ENCODE measurements around the gene BLCAP.

The BLCAP gene

DNA sequence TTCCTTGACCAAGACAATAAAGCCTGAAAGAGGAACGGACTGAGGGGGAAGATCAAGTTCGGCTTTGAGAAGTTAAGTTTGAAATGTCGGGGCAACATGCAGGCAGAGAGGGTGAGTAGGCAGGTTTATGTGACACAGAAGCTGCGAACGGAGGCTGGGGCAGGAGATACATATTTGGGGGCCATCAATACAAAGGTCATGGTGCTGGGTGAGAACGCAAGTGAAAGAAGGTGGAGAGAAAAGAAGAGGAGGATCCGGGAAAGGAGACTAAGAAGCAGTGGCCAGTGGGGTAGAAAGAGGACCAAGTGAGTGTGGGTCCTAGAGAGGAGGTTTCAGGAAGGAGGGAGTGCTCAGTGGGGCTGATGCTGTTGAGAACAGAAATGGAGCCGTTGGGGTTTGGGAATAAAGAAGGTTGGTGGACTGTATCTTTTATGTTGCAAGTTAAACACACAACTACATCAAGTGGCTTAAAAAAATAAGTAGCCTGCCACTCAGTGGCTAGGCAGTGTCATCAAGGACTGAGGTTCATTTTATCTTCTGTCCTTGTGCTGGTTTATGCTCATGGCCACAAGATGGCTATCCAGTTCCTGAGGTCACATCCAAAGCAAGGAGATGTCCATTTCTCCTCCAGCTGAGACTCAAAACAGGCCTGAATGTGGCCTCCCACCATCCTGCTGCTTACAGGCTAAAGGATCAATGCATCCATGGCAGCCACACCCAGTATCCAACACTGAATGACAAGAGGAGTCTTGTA lies 1.7 kb upstream of the BLCAP start:
- no peak for DNase-seq

DNA sequence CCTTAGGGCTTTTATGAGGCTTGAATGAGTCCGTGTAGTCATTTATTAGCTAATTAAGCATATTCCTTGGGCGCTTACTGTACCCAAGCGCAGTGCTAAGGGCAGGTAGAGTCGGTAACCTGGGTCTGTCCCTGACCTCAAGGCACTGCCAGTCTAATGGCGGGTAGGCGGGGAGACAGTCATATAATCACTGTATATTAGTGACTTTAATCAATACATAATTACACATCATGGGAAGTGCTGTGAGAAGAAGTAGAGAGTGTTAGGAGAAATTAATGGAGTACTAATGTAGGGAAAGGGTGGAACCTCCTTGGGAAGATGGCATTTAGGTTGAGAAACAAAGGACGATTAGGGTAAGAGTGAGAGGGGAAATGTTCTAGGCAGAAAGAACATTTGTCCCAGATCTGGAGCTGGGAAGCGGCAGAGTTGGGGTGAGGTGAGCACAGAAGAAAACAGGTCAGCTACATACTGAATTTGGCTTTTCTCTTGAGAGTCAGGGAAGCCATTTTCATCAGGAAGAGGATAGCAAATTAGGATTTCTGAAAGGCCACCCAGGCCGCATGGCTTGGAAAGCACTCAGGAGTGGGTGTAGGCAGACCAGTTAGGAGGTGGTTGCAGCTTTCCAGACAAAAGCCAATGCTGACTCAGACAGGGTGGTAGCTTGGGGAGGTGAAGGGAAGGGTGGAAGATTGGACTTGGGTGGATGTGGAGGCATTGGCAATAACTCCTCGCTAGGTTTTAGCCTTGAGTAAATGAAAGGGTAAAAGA lies 954 bp upstream of the BLCAP start:
- no peak for DNase-seq

DNA sequence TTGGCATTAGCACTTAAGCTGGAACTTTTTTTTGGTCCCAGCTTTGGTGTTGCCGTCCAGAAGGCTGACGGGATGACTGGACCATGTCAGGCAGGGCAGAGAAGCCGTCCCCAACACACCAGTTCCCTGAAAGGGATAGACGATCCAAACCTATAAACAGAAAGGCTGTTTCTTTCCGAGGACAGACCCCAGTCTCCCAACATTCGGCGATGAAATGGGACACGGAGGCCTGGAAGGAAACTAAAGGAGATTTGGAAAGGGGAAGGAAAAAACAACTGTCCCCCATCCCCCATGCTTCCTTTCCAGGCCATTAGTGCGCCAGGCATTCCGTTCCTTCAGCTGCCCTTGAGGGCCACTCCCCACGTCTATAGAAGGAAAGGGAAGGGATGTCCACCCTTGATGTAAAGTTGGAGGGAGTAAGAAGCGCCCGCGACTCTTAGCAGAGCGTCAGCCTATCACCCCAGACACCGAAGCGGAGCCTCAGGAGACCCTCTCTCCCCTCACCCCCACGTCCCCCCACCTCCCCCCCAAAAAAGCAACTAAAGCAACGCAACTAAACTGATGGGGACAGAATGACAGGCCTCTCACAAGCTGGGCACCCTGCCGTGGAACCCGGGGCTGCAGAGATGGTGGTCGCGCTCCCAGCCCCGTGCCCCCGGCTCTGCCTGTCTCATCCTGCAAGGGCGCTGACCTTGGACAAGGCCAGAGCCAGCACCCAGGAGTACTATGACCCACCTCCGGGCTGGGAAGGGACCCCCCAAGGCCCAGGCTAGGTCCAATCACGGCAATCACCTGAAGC lies 638 bp downstream of the BLCAP start:
- DNase-seq, result peak; percentile 6

DNA sequence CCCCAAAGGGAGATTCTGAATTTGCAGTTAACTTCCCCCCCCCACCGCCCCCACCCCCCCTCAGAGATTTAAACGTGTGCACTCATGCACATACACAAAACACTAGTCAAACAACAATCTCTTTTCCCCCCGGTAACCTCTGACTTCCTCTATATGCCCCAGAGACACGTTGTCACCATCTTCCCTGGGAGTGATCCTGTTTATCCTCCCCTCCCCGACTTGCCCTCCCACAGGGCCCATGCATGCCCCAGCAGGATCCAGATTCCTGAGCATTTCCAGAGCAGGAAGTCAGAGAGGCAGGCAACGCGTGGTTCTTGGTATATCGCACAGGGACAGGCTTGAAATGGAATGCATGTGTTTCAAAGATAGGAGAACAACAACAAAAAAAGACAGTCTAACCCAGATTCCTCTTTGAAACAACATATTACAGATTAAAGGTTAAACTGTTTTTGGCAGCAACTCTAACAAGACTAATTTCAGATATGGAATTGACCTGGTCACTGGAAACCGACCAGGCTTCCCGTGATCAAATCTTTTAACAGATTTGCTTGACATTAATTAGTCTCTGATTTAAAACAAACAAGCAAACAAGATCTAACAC lies 1.3 kb downstream of the BLCAP start:
- DNase-seq, result no peak

DNA sequence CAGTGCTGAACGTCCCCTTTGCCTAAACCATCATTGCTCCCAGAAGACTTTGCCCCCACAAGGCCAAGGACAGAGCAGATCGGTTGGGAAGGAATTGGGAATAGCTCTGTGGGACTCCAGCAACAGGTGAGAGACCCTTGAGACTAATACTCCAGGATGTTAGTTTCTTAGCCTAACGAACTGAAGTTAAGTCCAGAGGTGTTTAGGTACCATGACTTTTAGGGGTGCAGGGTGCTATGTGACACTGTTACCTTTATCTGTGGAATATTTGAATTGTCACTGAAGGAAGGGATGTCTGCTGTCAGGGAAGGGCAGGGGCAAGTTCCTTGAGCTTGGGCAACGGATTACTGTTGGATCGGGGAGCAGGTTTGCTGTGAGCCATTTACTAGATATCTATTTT lies 1.9 kb downstream of the BLCAP start:
- no peak for DNase-seq

DNA sequence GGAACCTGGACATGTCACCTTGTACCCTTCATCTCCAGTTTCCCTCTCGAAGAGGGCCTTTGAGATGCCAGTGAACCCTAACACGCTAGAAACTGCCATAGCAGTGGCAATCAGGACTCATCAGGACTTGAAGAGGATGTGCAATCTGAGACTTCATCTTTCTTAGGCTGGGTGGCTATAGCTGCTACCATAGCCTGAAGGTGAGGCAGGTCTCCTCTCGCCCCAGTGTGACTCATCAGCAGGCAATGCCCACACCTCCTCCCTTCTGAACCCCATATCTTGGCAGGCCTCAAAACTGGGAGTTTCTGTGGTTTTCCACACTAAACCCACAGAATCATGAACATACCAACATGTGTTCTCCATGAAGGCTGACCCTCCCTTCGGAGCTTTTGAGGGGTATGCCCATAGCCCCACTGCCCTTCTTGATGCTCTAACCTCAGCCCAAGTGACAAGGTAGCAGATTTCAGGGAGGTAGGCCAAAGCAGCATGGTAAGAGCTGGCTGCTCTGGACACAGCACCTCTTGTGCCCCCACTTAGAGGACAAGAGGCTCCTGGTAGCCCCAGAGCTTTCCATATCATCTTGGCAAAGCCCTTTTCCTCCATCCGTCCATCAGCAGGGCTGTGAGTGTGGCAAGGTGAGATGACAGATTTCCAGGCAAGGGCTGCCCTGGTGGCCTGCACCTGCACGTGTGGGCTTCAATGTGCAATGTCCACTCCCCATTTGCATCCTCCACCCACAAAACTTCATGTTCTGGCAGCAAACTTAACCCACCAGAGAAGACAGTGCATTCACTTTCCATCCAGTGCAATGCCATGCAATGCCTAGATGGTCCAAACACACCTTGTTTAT lies 2.6 kb downstream of the BLCAP start:
- DNase-seq, result no peak

DNA sequence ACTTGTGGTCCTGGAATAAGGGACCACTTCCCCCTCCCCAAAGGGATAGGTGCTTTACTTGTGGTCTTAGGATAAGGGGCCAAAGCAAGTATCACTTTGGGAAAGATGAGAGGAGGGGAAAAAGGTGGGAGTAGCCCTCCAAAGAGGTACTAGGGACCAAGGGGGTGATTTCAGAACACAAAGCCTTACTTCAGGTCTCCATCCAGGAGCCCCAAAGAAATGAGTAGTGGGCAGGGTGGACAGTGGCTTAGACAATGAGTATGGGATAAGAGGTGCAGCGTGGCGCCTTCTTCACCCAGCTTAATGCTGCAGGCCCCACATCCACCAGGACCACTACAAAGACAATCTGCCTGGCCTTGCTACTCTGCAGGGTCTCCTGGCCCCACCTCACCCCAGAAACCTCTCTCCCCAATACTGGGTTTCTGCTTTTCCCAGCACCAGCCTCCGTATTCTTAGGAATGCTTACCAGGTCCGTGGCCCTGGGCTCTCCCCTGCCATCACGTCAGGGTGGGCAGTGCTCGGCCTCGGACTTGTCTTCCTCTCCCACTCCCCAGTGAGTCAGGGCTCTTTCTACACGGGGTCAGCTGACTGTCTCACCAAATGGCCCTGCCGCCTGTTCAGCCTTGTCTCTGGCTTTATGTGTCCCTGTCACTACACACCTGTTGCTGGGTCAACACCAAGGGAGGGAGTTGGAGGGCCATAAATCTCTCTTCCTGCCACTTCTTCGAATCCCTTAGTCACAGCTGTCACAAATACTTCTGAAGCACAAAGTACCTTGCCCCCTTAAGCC lies 3.6 kb downstream of the BLCAP start:
- DNase-seq, result no peak

DNA sequence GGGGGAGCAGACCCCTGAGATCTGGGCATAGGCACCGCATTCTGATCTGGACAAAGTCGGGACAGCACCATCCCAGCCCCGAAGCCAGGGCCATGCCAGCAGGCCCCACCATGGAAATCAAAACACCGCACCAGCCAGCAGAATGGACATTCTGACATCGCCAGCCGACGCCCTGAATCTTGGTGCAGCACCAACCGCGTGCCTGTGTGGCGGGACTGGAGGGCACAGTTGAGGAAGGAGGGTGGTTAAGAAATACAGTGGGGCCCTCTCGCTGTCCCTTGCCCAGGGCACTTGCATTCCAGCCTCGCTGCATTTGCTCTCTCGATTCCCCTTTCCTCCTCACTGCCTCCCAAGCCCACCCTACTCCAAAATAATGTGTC lies 4.7 kb downstream of the BLCAP start:
- no peak for DNase-seq

DNA sequence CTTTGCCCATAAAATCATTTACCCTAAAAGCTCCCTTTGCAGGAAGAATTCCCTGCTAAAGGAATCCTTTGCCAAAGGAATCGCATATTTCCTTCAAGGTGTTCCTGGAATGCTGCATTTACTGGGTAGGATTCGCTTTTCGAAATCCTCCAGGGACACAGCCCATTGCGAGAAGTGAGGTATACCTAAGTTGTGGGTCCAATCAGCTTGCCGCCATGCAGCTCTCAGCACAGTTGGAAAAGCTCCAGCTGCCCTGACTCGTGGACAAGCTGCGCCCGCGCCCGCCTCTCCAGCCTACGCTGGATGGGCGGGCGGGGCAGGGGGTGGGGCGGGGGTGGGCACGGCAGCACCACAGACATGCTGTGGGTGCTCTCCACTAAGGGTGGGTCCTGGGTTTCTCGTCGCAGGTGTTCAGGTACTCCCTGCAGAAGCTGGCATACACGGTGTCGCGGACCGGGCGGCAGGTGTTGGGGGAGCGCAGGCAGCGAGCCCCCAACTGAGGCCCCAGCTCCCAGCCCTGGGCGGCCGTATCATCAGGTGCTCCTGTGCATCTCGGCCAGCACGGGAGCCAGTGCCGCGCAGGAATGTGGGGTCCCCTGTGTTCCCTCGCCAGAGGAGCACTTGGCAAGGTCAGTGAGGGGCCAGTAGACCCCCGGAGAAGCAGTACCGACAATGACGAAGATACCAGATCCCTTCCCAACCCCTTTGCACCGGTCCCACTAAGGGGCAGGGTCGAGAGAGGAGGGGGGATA lies 5.2 kb downstream of the BLCAP start:
- DNase-seq, result no peak

DNA sequence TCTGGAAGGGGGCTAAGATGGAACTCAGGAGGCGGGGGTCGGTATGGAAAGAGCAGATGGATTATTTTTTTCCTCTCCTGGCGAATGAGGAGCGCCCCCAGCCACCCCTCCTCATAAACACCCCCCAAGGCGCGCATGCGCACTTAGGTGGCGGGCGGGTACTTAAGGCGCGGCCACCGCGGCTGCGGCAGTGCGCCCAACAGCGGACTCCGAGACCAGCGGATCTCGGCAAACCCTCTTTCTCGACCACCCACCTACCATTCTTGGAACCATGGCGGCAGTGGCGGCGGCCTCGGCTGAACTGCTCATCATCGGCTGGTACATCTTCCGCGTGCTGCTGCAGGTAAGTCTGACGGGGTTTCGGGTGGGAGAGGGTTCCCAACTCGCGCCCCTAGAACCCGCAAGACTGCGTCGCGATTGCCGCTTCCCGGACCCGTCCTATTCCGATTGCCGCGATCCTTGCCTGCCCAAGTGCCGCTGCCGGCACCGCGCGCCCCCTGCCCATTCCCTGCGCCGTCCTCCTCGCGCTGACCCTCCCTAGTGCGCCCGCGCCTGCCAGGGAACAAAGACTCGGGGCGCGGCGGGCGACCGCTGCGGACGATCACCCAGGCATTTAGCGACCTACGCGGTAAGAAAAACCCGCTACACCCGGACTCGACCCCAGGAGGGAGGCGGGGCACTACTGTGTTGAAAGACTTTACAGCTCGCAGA lies 6.5 kb downstream of the BLCAP start, which contains the start of gene NNAT:
Gene NNAT, plus strand, starts transcription at position 190 of the 711 bp plus-strand sequence. Its CDS starts 82 bp downstream, at position 272.
- DNase-seq, result no peak

DNA sequence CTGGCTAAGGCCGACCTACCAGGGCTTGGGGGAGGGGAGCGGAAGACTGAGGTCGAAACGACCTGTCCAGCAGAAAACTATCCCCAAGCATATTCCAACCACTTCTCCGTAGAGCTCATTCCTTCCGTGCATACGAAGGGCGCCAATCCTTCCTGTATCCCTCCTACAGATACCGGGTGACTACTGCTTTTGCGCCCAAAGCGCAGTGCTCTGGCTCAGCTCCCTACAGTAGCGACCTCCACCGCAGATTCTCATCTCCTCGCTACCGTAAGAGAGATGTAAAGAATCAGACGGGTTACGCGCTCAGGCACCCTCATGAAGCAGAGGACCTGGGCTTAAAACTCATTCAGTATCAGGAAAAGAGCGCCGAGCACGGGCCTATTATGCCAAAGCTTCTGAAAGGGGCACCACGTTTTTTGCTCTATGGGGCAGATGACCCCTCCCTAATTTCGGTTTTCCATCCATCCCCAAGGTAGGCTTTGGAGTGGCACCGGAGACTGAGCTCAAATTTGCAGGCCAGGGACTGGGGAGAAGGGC lies 7.2 kb downstream of the BLCAP start:
- DNase-seq, result no peak

DNA sequence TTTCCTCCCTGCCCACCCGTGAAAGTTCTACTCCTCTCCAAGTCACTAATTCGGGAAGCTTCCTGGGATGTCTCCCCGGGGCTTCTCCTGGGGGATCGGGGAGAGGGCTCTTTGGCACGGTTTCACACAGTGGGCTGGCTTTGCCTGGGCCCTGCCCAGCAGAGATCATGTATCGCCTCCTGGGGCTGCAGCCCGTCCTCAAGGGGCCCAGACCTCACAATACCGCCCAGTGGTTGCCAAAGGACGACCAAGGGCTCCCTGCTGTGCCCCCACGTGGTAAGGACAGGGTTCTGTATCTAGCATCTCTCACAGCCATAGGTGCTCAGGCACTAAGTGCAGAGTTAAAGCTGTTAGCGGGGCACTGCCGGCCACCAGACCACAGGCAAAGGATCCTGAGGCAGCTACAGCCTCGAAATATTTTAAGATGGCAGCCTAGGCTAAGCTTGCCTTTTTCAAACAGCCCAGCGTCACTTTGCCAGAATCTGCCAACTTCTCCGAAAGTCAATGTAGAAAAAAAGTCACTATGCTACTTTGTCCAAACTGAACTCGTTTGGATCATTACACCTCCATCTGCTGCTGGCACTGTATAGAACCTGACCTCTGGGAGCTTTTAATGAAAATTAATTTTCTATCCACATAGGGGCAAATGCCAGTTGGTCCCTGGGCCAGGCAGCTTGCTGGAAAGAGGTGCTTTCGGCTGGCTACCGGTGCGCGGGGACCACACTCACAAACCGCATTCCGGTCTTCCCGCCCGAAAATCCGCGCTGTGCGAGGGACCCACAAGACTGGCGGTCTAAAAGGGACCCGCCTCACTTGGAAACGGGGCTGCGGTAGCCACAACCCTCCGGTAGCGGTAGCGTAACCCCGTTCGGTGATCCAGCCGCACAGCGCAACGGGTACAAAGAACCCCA lies 7.9 kb downstream of the BLCAP start:
- DNase-seq, result no peak

DNA sequence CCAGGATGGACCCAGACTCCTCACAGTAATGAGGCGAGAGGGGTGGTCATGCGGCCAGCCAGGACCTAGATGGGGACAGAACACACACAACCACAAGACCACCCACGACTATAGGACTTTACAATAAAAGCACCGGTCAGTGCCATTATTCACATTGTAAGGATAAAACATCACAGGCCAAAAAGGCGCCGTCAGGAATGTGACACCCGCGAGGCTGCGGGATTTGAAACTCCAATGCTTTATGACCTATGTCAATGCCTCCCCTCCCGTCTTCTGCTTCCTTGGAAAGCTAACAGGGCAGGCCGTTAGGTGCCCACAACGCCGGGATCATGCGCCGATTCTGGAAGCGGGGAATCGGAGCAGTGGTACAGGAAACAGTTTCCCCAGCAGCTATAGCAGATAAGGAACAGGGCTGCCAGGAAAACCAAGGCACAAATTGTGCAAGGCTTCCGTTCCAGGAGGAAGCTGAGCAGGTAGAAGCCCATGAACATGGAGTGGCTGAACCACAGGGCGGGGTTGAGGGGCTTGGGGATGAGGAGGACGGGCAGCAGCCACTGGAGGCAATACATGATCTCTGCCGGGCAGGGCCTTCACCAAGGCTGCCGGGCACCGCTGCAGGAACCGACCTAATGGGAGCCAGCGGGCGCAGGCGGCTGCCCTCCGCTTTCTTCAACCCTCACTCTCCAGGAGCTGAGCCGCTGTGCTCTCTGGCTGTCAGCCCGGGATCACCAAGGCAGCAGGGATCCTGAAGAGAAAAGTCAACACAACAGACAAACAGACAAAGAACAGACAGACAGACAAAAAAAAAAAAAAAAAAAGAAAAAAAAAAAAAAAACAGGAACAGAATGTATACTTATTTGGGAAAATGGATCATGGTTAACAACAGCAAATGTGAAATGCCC lies 8.8 kb downstream of the BLCAP start:
- DNase-seq, result no peak

DNA sequence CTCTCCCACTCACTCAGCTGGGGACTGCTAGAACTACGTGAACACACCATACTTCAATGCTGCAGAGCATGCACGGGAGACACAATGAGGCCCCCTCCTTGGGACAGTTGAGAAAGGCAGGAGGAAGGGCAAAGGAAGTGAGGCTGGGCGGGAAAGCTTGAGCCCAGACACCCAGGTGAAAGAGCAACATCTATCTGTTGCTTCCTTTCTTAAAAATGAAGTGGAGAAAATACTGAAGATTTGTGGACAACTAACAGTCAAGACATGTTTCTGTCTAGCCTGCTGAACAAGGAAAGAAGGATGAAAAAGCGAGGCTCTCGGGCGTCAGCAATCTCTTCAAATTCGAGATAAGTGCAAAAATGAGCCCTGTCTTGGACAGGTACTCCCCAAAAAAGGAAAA lies 9.6 kb downstream of the BLCAP start:
- no peak for DNase-seq

DNA sequence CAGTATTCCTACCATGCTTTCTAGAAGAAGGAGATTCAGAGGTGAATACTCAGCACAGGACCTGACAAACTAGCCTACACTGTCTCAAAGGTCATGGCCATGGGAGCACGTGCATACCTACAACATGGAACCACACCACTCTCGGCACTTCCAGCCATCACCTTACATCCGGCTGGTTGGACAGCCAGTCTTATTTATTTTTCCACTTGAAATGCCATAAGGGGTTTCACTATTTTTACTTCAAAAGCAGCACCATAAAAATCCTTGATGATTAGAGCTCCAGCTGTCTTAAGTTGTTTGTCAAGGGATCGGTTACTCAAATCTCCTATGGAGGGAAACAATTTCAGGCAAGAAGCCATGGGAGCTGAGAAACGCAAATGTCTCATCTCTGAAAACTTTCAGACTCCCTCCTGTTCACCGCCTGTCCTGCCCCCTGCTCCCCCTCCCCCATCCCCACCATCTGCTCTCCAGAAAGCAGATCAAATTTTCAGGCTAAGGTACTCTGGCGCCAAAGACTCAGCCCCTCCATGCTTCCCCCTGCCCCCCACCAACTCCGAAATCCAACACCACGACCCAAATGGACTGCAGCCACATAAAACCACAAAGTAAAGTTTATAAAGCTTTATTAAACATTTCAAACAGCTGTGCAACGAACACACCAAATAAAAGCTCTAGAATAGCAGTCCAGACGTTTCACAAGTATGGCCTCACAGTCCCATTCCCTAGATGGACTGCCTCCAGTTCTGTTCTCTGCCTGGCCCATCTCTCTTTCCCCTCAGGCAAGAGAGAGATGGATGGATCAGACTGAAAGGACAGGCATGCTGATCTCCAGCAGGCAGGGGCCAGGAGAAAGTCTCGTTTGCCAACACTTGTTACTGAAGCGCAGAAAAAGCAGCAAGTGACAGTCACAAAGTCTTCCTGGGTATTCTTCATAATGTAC lies 10.6 kb downstream of the BLCAP start:
- no peak for DNase-seq

DNA sequence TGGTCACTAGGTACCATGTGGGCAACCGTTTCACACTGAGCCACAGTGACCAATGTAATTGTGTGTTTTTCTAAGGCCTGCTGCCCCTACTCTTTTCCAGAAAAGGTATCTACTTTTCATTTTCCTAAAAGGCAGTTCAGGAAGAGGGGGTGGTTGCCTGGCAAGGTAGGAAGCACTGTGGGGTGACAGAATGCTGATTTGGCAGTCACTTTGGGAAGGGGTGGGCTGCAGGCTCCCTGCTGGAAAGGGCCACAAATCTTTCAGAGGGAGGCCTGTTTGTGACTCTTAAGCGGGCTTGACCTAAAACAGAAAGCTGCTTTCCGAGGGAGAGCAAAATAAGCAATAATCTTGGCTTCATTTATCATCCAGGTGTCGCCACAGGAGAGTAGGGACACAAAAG lies 11.8 kb downstream of the BLCAP start:
- no peak for DNase-seq
